HCT116 (cell line): ENCODE data around the gene SLMAP. TPM values are rescaled to one million over a fixed set of nuclear protein-coding genes. Genes with fewer than 3 reads are reported as not detected.

ENCODE experiments used
- ATAC-seq: fragments of 200-7000 bp; cut with Tn5 transposase; 2 replicates; pipeline ENCODE4 v1.9.1; 2020; ENCODE audit warnings: mild to moderate bottlenecking, moderate library complexity
- BruUV-seq: library from RNA; stranded (reverse); fragments of 400-500 nt; replicated peaks from 2 replicates; lab custom pipeline; 2021; lab: Mats Ljungman, UMichigan
- CTCF ChIA-PET: fragments of 300-600 bp; sonication (Branson Sonifier 250); formaldehyde crosslinking; loops from one replicate; lab custom pipeline; 2021; ENCODE audit warnings: antibody characterized with exemption; lab: Charles Lee
- POLR2A ChIA-PET: fragments of 300-600, 350-600 bp; sonication (Branson Sonifier 250); formaldehyde crosslinking; loops from one replicate; lab custom pipeline; 2021; ENCODE audit warnings: antibody characterized with exemption; lab: Charles Lee
- RAD21 ChIA-PET, 2 experiments: fragments of 300-600 bp; sonication (Branson Sonifier 250); formaldehyde crosslinking; loops; one replicate each; lab custom pipeline; 2023; ENCODE audit warnings: low total read pairs in 2 of 2; ENCODE audit not compliant: uncharacterized antibody in 2 of 2, unreplicated experiment in 2 of 2, low non-redundant PET in 1 of 2; lab: Charles Lee
- DNase-seq: peaks from one replicate; pipeline ENCODE4 v3.0.0-alpha.2; 2010; ENCODE audit warnings: low read depth, low spot score
- H2AFZ ChIP-seq: fragments of 200-600 bp; shearing (Covaris generic), sonication (generic); 2 replicates; pipeline ENCODE4 v1.6.1; 2017; ENCODE audit warnings: low read depth, mixed run types, mixed read lengths, antibody characterized with exemption, low read length; ENCODE audit not compliant: poor library complexity, severe bottlenecking
- H3K27ac ChIP-seq: 2 replicates; pipeline ENCODE4 v1.5.1; 2012; ENCODE audit warnings: low read depth, low read length
- H3K27me3 ChIP-seq: fragments of 200-600 bp; sonication (generic); 2 replicates; pipeline ENCODE4 v1.6.1; 2016; ENCODE audit warnings: mixed run types, low read length, mixed read lengths; ENCODE audit not compliant: insufficient read depth
- H3K36me3 ChIP-seq, 2 experiments: fragments of 200-500 bp in 1 of 2; fragments of 200-600 bp in 1 of 2; sonication (Bioruptor generic) in 1 of 2; sonication (generic) in 1 of 2; 2 replicates each; pipeline versions ENCODE4 v1.5.1 to v1.6.1; 2014 to 2016; ENCODE audit warnings: low read length in 2 of 2, inconsistent platforms in 1 of 2, mixed read lengths in 1 of 2, mixed run types in 1 of 2; ENCODE audit not compliant: insufficient read depth in 2 of 2, control insufficient read depth in 1 of 2
- H3K4me1 ChIP-seq, 2 experiments: fragments of 200-600 bp in 1 of 2; sonication (generic) in 1 of 2; 2 replicates each; pipeline versions ENCODE4 v1.5.1 to v1.6.1; 2012 to 2017; ENCODE audit warnings: low read length in 2 of 2, inconsistent platforms in 1 of 2, mild to moderate bottlenecking in 1 of 2, mixed read lengths in 1 of 2, mixed run types in 1 of 2, moderate library complexity in 1 of 2; ENCODE audit not compliant: insufficient read depth in 2 of 2, control insufficient read depth in 1 of 2
- H3K4me2 ChIP-seq: fragments of 200-600 bp; sonication (generic); 2 replicates; pipeline ENCODE4 v1.6.1; 2017; ENCODE audit warnings: mixed run types, low read length, mixed read lengths
- H3K4me3 ChIP-seq, 2 experiments: fragments of 200-600 bp in 1 of 2; sonication (generic) in 1 of 2; replicated peaks in 1 of 2; 2 replicates each; pipeline ENCODE4 v1.5.1; 2011 to 2016; ENCODE audit warnings: low read length in 2 of 2, control low read depth in 1 of 2, low read depth in 1 of 2, mild to moderate bottlenecking in 1 of 2, mixed read lengths in 1 of 2, mixed run types in 1 of 2
- H3K79me2 ChIP-seq: fragments of 200-600 bp; sonication (generic); 2 replicates; pipeline ENCODE4 v1.6.1; 2017; ENCODE audit warnings: mild to moderate bottlenecking, mixed run types, low read length, moderate library complexity, mixed read lengths; ENCODE audit not compliant: insufficient read depth
- H3K9ac ChIP-seq: fragments of 200-600 bp; sonication (generic); 2 replicates; pipeline ENCODE4 v1.6.1; 2016; ENCODE audit warnings: low read length, mixed read lengths
- H3K9me2 ChIP-seq: fragments of 200-600 bp; sonication (generic), shearing (Covaris generic); 2 replicates; pipeline ENCODE4 v1.6.1; 2017; ENCODE audit warnings: mixed run types, mild to moderate bottlenecking, moderate library complexity; ENCODE audit not compliant: insufficient read depth
- H3K9me3 ChIP-seq, 2 experiments: fragments of 200-500 bp in 1 of 2; fragments of 200-600 bp in 1 of 2; sonication (Bioruptor generic) in 1 of 2; sonication (generic) in 1 of 2; 2 replicates each; pipeline ENCODE4 v1.6.1; 2014 to 2017; ENCODE audit warnings: low read length in 2 of 2, mixed read lengths in 2 of 2, inconsistent platforms in 1 of 2, low read depth in 1 of 2, mild to moderate bottlenecking in 1 of 2, mixed run types in 1 of 2, moderate library complexity in 1 of 2; ENCODE audit not compliant: control insufficient read depth in 1 of 2, insufficient read depth in 1 of 2
- H4K20me1 ChIP-seq: fragments of 200-600 bp; sonication (generic), shearing (Covaris generic); 2 replicates; pipeline ENCODE4 v1.6.1; 2017; ENCODE audit warnings: mixed run types, mild to moderate bottlenecking, moderate library complexity; ENCODE audit not compliant: insufficient read depth
- ATF3 ChIP-seq: IDR thresholded peaks from 2 replicates; pipeline ENCODE4 v1.6.1; 2012
- CBX3 ChIP-seq: IDR thresholded peaks from 2 replicates; pipeline ENCODE4 v1.6.1; 2012; ENCODE audit warnings: low read depth
- CEBPB ChIP-seq: IDR thresholded peaks from 2 replicates; pipeline ENCODE4 v1.6.1; 2012; ENCODE audit warnings: low read depth
- CTCF ChIP-seq, 3 experiments: fragments of 200-600 bp in 1 of 3; sonication (generic) in 1 of 3; IDR thresholded peaks in 2 of 3; conservative IDR thresholded peaks in 1 of 3; 2 replicates each; pipeline ENCODE4 v1.5.1; 2012 to 2017; ENCODE audit warnings: low read depth in 2 of 3, low read length in 2 of 3, antibody characterized with exemption in 1 of 3, borderline replicate concordance in 1 of 3, control low read depth in 1 of 3, mild to moderate bottlenecking in 1 of 3, mixed read lengths in 1 of 3, mixed run types in 1 of 3, moderate library complexity in 1 of 3; ENCODE audit not compliant: insufficient read depth in 1 of 3
- EZH2 ChIP-seq: fragments of 200-600 bp; sonication (generic); IDR thresholded peaks from 2 replicates; pipeline ENCODE4 v1.6.1; 2017; ENCODE audit warnings: antibody characterized with exemption, mixed run types
- EZH2phosphoT487 ChIP-seq: fragments of 200-600 bp; IDR thresholded peaks from 2 replicates; pipeline ENCODE4 v1.6.1; 2018; ENCODE audit warnings: antibody characterized with exemption, borderline replicate concordance
- JUND ChIP-seq: IDR thresholded peaks from 2 replicates; pipeline ENCODE4 v1.6.1; 2012
- MAX ChIP-seq: IDR thresholded peaks from 2 replicates; pipeline ENCODE4 v1.6.1; 2012
- SIN3A ChIP-seq: IDR thresholded peaks from 2 replicates; pipeline ENCODE4 v1.6.1; 2012; ENCODE audit warnings: low read depth
- SP1 ChIP-seq: IDR thresholded peaks from 2 replicates; pipeline ENCODE4 v1.6.1; 2012; ENCODE audit warnings: low read depth
- SRF ChIP-seq: IDR thresholded peaks from 2 replicates; pipeline ENCODE4 v1.6.1; 2012; ENCODE audit warnings: low read depth
- TCF7L2 ChIP-seq: IDR thresholded peaks from 2 replicates; pipeline ENCODE4 v1.7.0; 2011; ENCODE audit warnings: borderline replicate concordance, inconsistent platforms; ENCODE audit not compliant: insufficient read depth, insufficient read length; ENCODE audit errors: extremely low read depth
- YY1 ChIP-seq: IDR thresholded peaks from 2 replicates; pipeline ENCODE4 v1.6.1; 2011; ENCODE audit warnings: low read length, low read depth, moderate library complexity, mild to moderate bottlenecking; ENCODE audit not compliant: insufficient replicate concordance; ENCODE audit errors: extremely low read depth
- intact Hi-C: fragments of 100-400 bp; cut with micrococcal nuclease; formaldehyde crosslinking; loops from 2 replicates; pipeline ENCODE4 v1.10.0; 2022
- total RNA-seq: library from RNA; stranded (reverse); gene quantifications from one replicate; pipeline ENCODE4 v1.2.1, GENCODE V29; 2021; ENCODE audit not compliant: unreplicated experiment
- TF ChIP-seq, protein P1 (sequence below): IDR thresholded peaks from 2 replicates; pipeline ENCODE4 v1.6.1; 2012; ENCODE audit warnings: low read depth
- TF ChIP-seq, protein P2 (sequence below): IDR thresholded peaks from 2 replicates; pipeline ENCODE4 v1.6.1; 2011; ENCODE audit warnings: mild to moderate bottlenecking, low read length, moderate library complexity; ENCODE audit not compliant: insufficient replicate concordance; ENCODE audit errors: extremely low read depth

The SLMAP gene
- total RNA-seq, 1 experiment from 2014 or later = 81.0 TPM

DNA sequence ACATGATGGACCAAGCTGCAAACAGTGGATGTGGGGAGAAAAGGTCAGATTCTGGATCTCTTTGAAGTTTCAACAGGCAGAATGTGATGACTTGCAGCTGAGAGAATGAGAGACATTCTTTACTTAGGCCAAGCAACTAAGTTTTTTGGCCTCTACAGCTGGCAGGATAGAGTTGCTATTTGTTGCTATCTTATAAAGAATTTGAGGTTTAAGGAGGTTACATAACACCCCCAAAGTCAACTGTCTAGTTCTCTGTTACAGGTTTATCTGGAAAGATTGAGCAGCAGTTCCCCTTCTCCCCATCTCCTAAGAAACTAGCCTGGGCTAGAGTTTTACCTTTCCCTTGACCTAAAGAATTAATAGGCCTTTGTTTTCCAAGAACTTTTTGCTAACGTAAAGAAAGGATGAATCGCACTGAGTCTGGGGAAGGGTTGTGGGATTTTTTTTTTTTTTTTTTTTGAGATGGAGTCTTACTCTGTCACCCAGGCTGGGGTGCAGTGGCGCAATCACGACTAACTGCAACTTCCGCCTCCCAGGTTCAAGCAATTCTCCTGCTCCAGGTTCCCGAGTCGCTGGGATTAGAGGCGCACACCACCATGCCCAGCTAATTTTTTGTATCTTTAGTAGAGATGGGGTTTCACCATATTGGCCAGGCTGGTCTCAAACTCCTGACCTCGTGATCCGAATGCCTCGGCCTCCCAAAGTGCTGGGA lies 26.6 kb upstream of the SLMAP start (continued):
- TF ChIP-seq ATF3 = no peak
- no peak for TF ChIP-seq YY1
- no peak for TF ChIP-seq SIN3A
- no peak for TF ChIP-seq CEBPB
- TF ChIP-seq JUND = no peak
- TF ChIP-seq SP1 = no peak
- no peak for TF ChIP-seq CBX3
- TF ChIP-seq EZH2 = no peak
- TF ChIP-seq, all 23 proteins: peak for 0

DNA sequence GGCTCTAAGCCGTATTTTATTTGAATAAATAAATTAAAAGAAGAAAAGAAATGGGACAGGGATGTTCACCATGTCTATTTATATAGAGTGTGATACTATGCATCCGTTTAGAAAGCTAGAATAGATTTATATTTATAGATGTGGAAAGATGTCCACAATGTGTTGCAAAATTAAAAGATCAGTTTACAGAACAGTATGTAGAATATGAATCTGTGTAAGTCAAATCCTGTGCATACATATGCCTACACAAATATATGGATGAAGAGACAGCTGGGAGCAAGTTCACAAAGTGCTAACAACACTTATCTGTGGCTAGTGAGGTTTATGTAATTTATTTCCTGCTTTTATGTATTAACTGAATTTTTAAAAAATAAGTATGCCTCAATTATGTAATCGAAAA lies 25.4 kb upstream of the SLMAP start:
- H3K9ac ChIP-seq = no peak overlapping the region
- intact Hi-C loops = no loop called here
- no peak overlapping the region for H3K4me2 ChIP-seq
- no peaks in the 10 kb centered on the region for H3K27me3 ChIP-seq
- CTCF ChIA-PET = no interaction called here
- no peak overlapping the region for H3K27ac ChIP-seq
- TF ChIP-seq SP1 (no peak), SIN3A (no peak), MAX (no peak), EZH2phosphoT487 (no peak), JUND (no peak), CBX3 (no peak), ATF3 (no peak), TCF7L2 (no peak), SRF (no peak), CTCF (IDR thresholded peaks at IDR 0.05 in 2 of 3, conservative IDR thresholded peaks at IDR 0.05 in 1 of 3; ENCODE audit: borderline replicate concordance in 1 of 3, insufficient read depth in 1 of 3, low read depth in 2 of 3, low read length in 2 of 3) (no peak)
- TF ChIP-seq, protein P1, sequence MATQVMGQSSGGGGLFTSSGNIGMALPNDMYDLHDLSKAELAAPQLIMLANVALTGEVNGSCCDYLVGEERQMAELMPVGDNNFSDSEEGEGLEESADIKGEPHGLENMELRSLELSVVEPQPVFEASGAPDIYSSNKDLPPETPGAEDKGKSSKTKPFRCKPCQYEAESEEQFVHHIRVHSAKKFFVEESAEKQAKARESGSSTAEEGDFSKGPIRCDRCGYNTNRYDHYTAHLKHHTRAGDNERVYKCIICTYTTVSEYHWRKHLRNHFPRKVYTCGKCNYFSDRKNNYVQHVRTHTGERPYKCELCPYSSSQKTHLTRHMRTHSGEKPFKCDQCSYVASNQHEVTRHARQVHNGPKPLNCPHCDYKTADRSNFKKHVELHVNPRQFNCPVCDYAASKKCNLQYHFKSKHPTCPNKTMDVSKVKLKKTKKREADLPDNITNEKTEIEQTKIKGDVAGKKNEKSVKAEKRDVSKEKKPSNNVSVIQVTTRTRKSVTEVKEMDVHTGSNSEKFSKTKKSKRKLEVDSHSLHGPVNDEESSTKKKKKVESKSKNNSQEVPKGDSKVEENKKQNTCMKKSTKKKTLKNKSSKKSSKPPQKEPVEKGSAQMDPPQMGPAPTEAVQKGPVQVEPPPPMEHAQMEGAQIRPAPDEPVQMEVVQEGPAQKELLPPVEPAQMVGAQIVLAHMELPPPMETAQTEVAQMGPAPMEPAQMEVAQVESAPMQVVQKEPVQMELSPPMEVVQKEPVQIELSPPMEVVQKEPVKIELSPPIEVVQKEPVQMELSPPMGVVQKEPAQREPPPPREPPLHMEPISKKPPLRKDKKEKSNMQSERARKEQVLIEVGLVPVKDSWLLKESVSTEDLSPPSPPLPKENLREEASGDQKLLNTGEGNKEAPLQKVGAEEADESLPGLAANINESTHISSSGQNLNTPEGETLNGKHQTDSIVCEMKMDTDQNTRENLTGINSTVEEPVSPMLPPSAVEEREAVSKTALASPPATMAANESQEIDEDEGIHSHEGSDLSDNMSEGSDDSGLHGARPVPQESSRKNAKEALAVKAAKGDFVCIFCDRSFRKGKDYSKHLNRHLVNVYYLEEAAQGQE = no peak
- TF ChIP-seq, protein P2, sequence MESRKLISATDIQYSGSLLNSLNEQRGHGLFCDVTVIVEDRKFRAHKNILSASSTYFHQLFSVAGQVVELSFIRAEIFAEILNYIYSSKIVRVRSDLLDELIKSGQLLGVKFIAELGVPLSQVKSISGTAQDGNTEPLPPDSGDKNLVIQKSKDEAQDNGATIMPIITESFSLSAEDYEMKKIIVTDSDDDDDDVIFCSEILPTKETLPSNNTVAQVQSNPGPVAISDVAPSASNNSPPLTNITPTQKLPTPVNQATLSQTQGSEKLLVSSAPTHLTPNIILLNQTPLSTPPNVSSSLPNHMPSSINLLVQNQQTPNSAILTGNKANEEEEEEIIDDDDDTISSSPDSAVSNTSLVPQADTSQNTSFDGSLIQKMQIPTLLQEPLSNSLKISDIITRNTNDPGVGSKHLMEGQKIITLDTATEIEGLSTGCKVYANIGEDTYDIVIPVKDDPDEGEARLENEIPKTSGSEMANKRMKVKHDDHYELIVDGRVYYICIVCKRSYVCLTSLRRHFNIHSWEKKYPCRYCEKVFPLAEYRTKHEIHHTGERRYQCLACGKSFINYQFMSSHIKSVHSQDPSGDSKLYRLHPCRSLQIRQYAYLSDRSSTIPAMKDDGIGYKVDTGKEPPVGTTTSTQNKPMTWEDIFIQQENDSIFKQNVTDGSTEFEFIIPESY = no peak
- no peaks in the 10 kb centered on the region for H4K20me1 ChIP-seq
- no peak overlapping the region for H2AFZ ChIP-seq
- BruUV-seq = no TSS peak
- no peaks in the 10 kb centered on the region for H3K36me3 ChIP-seq
- peaks cover 0 to 12% of the 10 kb centered on the region in 2 experiments; a peak in 2 of 4 replicates for H3K4me1 ChIP-seq
- H3K9me2 ChIP-seq = no peaks in the 10 kb centered on the region
- RAD21 ChIA-PET = no interaction called here
- ATAC-seq (no peak), DNase-seq (no peak)
- H3K79me2 ChIP-seq = no peaks in the 10 kb centered on the region
- H3K4me3 ChIP-seq = no peak overlapping the region
- no peaks in the 10 kb centered on the region for H3K9me3 ChIP-seq
- POLR2A ChIA-PET = no interaction called here
